DND-41 (cell line): ENCODE data around the gene KRT6C.

Experiments
- ATAC-seq: fragments of 200-7000 bp; cut with Tn5 transposase; 3 replicates; pipeline ENCODE4 v1.9.1; 2021; ENCODE audit warnings: low read depth; ENCODE audit not compliant: insufficient read depth
- DNase-seq: peaks from one replicate; pipeline ENCODE4 v3.0.0-alpha.2; 2020
- H2AFZ ChIP-seq: 2 replicates; pipeline ENCODE4 v1.6.0; 2012; ENCODE audit warnings: low read depth, low read length
- H3K27ac ChIP-seq: 2 replicates; pipeline ENCODE4 v1.5.1; 2012; ENCODE audit warnings: low read length, inconsistent platforms
- H3K27me3 ChIP-seq: fragments of 200-600 bp; sonication (generic); 2 replicates; pipeline ENCODE4 v1.6.0; 2012; ENCODE audit warnings: low read length, mild to moderate bottlenecking, inconsistent platforms; ENCODE audit not compliant: insufficient read depth, poor library complexity
- H3K36me3 ChIP-seq: 2 replicates; pipeline ENCODE4 v1.5.1; 2012; ENCODE audit warnings: low read length, inconsistent platforms; ENCODE audit not compliant: insufficient read depth
- H3K4me1 ChIP-seq: 2 replicates; pipeline ENCODE4 v1.5.1; 2012; ENCODE audit warnings: mild to moderate bottlenecking, low read length; ENCODE audit not compliant: insufficient read depth
- H3K4me2 ChIP-seq: 2 replicates; pipeline ENCODE4 v1.6.0; 2012; ENCODE audit warnings: mild to moderate bottlenecking, moderate library complexity, low read length, inconsistent platforms; ENCODE audit not compliant: insufficient read depth
- H3K4me3 ChIP-seq, 2 experiments: fragments of 200-600 bp in 1 of 2; shearing (Covaris generic) in 1 of 2; 2 replicates each; pipeline ENCODE4 v1.5.1; 2012 to 2016; ENCODE audit warnings: inconsistent platforms in 2 of 2, low read length in 2 of 2, mild to moderate bottlenecking in 2 of 2, low read depth in 1 of 2, moderate library complexity in 1 of 2
- H3K79me2 ChIP-seq: 2 replicates; pipeline ENCODE4 v1.6.0; 2012; ENCODE audit warnings: low read length, inconsistent platforms; ENCODE audit not compliant: insufficient read depth
- H3K9ac ChIP-seq: 2 replicates; pipeline ENCODE4 v1.6.0; 2012; ENCODE audit warnings: low read depth, mild to moderate bottlenecking, inconsistent platforms, low read length, moderate library complexity
- H3K9me3 ChIP-seq: 2 replicates; pipeline ENCODE4 v1.5.1; 2012; ENCODE audit warnings: low read length, moderate library complexity, mild to moderate bottlenecking, inconsistent platforms; ENCODE audit not compliant: insufficient read depth, severe bottlenecking
- H4K20me1 ChIP-seq: 2 replicates; pipeline ENCODE4 v1.6.0; 2012; ENCODE audit warnings: low read length; ENCODE audit not compliant: insufficient read depth
- EZH2 ChIP-seq: IDR thresholded peaks from 3 replicates; pipeline ENCODE4 v1.6.1; 2012; ENCODE audit warnings: borderline replicate concordance, low read depth, mild to moderate bottlenecking, moderate library complexity, low read length, inconsistent platforms; ENCODE audit not compliant: severe bottlenecking
- TF ChIP-seq, protein P1 (sequence below): IDR thresholded peaks from 2 replicates; pipeline ENCODE4 v1.5.1; 2012; ENCODE audit warnings: borderline replicate concordance, low read length, moderate library complexity, mild to moderate bottlenecking; ENCODE audit not compliant: poor library complexity, severe bottlenecking; ENCODE audit errors: extremely low read depth

KRT6C gene

DNA sequence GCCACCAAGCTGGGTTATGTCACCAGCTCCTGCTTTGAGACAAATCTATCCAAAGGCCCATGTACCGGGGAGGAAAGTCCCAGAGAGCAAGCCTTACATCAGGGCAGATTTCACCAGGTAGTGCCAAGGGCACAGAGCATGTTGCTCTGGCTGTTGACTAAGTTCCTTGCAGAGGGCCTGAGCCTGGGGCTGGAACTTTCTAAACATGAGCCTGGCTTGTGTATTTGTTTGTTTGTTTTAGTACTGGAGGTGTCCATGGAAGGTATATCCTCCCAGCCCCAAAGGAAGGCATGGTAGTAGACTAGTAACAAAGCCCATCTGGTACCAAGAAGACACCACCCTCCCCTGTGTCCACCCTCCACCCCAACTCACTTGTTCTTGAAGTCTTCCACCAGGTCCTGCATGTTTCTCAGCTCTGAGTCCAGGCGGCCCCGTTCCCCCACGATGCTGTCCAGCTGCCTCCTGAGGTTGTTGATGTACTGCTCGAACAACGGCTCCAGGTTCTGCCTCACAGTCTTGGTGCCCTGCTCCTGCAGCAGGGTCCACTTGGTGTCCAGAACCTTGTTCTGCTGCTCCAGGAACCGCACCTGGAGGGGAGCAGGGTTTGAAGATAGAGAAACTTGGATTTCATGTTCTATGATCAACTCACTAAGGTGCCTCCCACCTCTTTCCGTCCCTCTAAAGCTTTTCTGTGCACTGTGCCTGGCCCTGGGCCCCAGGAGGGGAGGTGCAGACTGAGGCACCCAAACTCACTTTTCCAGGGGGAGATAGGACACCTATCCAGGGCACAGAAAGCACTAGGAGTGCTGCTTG, 45.2 kb upstream of the KRT6C start:
- no peak overlapping the region for H3K4me2 ChIP-seq
- H3K9me3 ChIP-seq, result no peaks in the 10 kb centered on the region
- H3K4me3 ChIP-seq, result no peak overlapping the region
- no peaks in the 10 kb centered on the region for H3K36me3 ChIP-seq
- ATAC-seq (no peak), DNase-seq (no peak)
- H3K4me1 ChIP-seq, result no peaks in the 10 kb centered on the region
- no peak overlapping the region for H3K27ac ChIP-seq
- H3K9ac ChIP-seq, result no peak overlapping the region
- H3K79me2 ChIP-seq, result no peaks in the 10 kb centered on the region
- no peak overlapping the region for H2AFZ ChIP-seq
- H4K20me1 ChIP-seq, result no peaks in the 10 kb centered on the region
- TF ChIP-seq, protein P1, sequence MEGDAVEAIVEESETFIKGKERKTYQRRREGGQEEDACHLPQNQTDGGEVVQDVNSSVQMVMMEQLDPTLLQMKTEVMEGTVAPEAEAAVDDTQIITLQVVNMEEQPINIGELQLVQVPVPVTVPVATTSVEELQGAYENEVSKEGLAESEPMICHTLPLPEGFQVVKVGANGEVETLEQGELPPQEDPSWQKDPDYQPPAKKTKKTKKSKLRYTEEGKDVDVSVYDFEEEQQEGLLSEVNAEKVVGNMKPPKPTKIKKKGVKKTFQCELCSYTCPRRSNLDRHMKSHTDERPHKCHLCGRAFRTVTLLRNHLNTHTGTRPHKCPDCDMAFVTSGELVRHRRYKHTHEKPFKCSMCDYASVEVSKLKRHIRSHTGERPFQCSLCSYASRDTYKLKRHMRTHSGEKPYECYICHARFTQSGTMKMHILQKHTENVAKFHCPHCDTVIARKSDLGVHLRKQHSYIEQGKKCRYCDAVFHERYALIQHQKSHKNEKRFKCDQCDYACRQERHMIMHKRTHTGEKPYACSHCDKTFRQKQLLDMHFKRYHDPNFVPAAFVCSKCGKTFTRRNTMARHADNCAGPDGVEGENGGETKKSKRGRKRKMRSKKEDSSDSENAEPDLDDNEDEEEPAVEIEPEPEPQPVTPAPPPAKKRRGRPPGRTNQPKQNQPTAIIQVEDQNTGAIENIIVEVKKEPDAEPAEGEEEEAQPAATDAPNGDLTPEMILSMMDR, result no peak
- no peak for TF ChIP-seq EZH2
- H3K27me3 ChIP-seq, result peaks cover 14% of the 10 kb centered on the region

DNA sequence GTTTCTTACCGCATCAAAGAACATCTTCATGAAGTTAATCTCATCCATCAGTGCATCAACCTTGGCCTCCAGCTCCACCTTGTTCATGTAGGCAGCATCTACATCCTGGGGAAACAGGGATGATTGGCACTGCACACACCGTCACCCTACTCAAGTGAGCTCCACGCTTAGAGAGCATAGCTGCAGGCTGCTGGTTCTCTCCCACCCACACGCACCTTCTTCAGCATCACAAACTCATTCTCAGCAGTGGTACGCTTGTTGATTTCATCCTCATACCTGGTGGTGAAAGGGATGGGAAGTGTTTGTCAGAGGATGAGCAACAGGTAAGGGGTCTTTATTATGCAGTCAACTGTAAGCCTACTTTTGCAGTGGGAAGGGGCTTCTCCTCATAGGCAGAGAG, 44.3 kb upstream of the KRT6C start:
- H4K20me1 ChIP-seq, result no peaks in the 10 kb centered on the region
- H3K79me2 ChIP-seq, result no peaks in the 10 kb centered on the region
- no peaks in the 10 kb centered on the region for H3K36me3 ChIP-seq
- no peak overlapping the region for H3K4me3 ChIP-seq
- H3K4me2 ChIP-seq, result no peak overlapping the region
- no peak overlapping the region for H2AFZ ChIP-seq
- H3K27me3 ChIP-seq, result peaks cover 18% of the 10 kb centered on the region
- no peak for ATAC-seq
- DNase-seq, result no peak
- H3K9me3 ChIP-seq, result no peaks in the 10 kb centered on the region
- H3K27ac ChIP-seq, result no peak overlapping the region
- H3K4me1 ChIP-seq, result no peaks in the 10 kb centered on the region
- no peak for TF ChIP-seq EZH2
- TF ChIP-seq, protein P1, result no peak
- no peak overlapping the region for H3K9ac ChIP-seq

DNA sequence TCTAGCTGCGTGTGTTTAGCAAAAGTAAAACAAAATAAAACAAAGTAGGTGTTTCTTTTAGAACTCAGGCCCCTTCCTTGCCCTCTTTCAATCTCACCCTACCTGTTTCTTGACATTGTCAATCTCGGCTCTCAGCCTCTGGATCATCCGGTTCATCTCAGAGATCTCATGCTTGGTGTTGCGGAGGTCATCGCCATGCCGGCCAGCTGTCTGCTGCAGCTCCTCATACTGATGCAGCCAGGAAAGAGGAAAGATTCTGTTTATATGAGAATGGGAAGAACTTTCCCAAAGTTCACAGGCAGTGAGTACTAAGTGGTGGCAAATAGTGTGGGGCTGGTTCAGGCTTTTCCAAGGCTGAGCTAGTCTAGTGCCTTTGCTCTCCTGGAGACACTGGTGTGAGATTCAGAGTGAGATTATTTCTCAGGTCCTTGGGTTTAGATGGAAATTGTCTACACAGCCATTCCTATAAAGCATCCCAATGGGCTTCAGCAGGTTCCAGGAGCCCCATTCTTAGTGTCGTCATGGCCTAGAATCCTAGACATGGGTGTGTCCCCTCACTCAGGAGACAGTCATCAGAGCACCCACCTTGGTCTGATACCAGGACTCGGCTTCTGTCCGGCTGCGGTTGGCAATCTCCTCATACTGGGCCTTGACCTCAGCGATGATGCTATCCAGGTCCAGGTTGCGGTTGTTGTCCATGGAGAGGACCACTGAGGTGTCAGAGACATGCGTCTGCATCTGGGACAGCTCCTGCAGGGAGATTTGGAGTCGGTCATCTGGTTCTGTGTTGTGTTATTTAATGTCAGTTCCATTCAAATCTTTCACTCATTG, 43.6 kb upstream of the KRT6C start:
- no peak overlapping the region for H3K27ac ChIP-seq
- no peaks in the 10 kb centered on the region for H3K9me3 ChIP-seq
- H4K20me1 ChIP-seq, result no peaks in the 10 kb centered on the region
- H3K27me3 ChIP-seq, result peaks cover 15% of the 10 kb centered on the region
- no peak overlapping the region for H3K9ac ChIP-seq
- no peak for DNase-seq
- H2AFZ ChIP-seq, result no peak overlapping the region
- no peak overlapping the region for H3K4me2 ChIP-seq
- no peak for TF ChIP-seq EZH2
- TF ChIP-seq, protein P1, result no peak
- no peaks in the 10 kb centered on the region for H3K79me2 ChIP-seq
- H3K36me3 ChIP-seq, result no peaks in the 10 kb centered on the region
- H3K4me3 ChIP-seq, result no peak overlapping the region
- ATAC-seq, result no peak
- no peaks in the 10 kb centered on the region for H3K4me1 ChIP-seq
